ENCODE data around the gene CYP2R1.
A peak's percentile ranks its signal among the peaks of the same experiment; 100 is the strongest.
"Not testable (repeated sequence)": the region's sequence is repeated elsewhere in the genome, so short reads cannot be mapped to it uniquely, and the experiment has no call there.

Gene CYP2R1

DNA sequence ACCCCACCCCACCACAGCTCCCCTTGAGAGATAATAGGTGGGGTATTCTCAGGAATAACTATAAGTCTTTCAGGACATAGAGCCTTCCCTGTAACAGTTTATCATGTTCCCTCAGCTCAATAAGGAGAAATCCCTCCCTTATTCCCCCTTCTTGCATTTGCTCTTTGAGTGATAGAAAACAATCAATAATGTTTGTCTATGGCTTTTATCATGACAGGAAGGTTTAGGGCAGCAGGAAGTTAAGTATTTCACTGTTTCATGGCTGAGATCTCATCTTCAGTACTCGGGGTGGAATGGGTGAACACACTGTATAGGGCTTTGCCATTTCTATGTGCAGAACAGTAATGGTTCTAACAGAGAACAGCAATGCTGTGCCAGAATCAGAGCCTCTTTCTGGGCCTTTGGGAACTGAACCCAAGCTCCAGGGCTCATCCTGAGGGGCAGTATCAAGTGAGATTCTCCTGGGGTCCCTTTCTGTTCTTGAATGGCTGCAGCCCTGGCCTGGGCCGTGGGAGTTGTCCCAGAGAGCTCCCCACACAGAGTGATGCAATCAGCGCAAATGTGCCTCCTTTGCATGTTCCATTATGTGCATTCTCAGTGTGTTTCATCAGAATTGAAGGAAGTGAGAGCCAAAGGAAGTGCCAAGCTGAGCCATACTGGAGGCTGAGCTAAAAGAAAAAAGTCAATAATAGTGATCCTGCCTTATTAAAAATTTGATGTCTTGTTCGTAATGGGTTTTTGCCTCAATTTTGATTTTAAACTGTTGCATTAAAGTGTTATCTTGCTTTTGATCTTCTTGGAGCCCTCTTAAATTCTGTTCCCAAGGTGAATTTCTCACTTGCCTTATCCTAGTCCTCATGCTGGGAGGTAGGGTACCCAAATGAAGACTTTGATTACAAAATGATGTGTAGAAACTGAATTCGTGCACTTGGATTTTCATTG is 2.9 kb upstream of the CYP2R1 start:
- Histone ChIP-seq H3K27ac (ENCODE audit: low read depth, low read length) (no peak overlapping the region), H3K4me1 (ENCODE audit: control insufficient read depth in 5 of 5, insufficient read depth in 5 of 5, low read length in 5 of 5) (peaks cover 2 to 32% (median 21%) of the 10 kb centered on the region in 5 donors), H3K9ac (ENCODE audit: low read length in 5 of 5) (no peak overlapping the region), H3K36me3 (ENCODE audit: control insufficient read depth in 5 of 5, insufficient read depth in 5 of 5, low read length in 5 of 5) (no peaks in the 10 kb centered on the region), H3K27me3 (ENCODE audit: control insufficient read depth in 5 of 5, insufficient read depth in 4 of 5, low read length in 5 of 5) (no peaks in the 10 kb centered on the region), H3K4me3 (ENCODE audit: low read depth in 1 of 5, low read length in 5 of 5) (no peak overlapping the region), H3K9me3 (ENCODE audit: control insufficient read depth in 5 of 5, low read length in 5 of 5) (no peaks in the 10 kb centered on the region)

- Histone ChIP-seq H3K27me3 (ENCODE audit: control insufficient read depth in 5 of 5, insufficient read depth in 4 of 5, low read length in 5 of 5) (no peaks in the 10 kb centered on the region), H3K4me3 (ENCODE audit: low read depth in 1 of 5, low read length in 5 of 5) (peak overlapping the region; percentile 61 to 91 (median 83)), H3K4me1 (ENCODE audit: control insufficient read depth in 5 of 5, insufficient read depth in 5 of 5, low read length in 5 of 5) (peaks cover 2 to 32% (median 21%) of the 10 kb centered on the region in 5 donors), H3K9me3 (ENCODE audit: control insufficient read depth in 5 of 5, low read length in 5 of 5) (no peaks in the 10 kb centered on the region), H3K27ac (ENCODE audit: low read depth, low read length) (peak overlapping the region; percentile 84), H3K9ac (ENCODE audit: low read length in 5 of 5) (peak overlapping the region in 1 of 5 donors; percentile 59), H3K36me3 (ENCODE audit: control insufficient read depth in 5 of 5, insufficient read depth in 5 of 5, low read length in 5 of 5) (no peaks in the 10 kb centered on the region)
These were observed 546 bp upstream of the CYP2R1 start for GRCh38 chr11:14892577-14892976.

DNA sequence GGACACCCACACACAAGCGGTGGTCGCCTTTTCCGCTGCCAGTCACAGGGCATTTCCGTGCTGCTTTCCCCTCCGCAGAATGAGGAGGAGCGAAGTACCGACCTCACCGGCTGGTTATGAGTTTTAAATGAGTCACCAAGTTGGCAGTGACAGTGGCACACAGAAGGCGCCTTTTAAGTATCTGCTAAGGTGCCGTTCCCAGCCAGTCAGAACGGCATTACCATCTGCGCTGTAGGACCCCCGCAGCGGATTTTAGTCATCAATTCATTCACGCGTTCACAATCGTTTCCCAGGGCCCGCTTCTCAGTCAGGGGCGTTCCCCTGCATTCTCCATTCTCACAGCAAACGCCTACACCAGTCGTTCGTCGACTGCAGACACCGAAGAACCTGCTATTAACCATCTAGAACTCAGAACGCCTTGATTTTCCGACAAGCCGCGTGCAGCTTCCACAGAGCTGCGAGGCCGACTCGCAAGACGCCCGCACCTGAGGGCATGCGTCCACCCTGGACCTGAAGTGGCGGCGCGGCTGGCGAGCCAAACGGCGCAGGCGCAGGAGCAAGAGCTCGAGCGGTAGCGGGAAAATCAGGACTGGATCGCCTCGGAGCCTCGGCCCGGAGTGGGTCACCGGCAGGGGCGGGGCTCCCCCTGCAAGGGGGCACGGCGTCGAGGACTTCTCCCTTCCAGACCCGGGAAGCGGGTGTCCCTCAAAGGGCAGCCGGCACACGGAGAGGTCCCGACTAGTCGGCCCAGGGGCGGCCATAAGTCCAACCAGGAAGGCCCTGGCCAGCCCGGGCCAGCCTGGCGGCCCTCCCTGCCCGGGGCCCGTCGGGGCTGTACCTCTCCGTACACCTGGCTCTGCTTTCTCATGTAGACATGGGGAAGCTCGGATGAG is 642 bp downstream of the CYP2R1 start:
- peak overlapping the region; percentile 84 for H3K27ac ChIP-seq (ENCODE audit: low read depth, low read length)
- peak overlapping the region; percentile 65 to 84 (median 68) for H3K9ac ChIP-seq (ENCODE audit: low read length in 5 of 5)
- H3K4me1 ChIP-seq (ENCODE audit: control insufficient read depth in 5 of 5, insufficient read depth in 5 of 5, low read length in 5 of 5): peaks cover 2 to 40% (median 29%) of the 10 kb centered on the region in 5 donors
- H3K9me3 ChIP-seq (ENCODE audit: control insufficient read depth in 5 of 5, low read length in 5 of 5): no peaks in the 10 kb centered on the region
- no peaks in the 10 kb centered on the region for H3K36me3 ChIP-seq (ENCODE audit: control insufficient read depth in 5 of 5, insufficient read depth in 5 of 5, low read length in 5 of 5)
- no peaks in the 10 kb centered on the region for H3K27me3 ChIP-seq (ENCODE audit: control insufficient read depth in 5 of 5, insufficient read depth in 4 of 5, low read length in 5 of 5)
- peak overlapping the region; percentile 75 to 91 (median 84) for H3K4me3 ChIP-seq (ENCODE audit: low read depth in 1 of 5, low read length in 5 of 5)

DNA sequence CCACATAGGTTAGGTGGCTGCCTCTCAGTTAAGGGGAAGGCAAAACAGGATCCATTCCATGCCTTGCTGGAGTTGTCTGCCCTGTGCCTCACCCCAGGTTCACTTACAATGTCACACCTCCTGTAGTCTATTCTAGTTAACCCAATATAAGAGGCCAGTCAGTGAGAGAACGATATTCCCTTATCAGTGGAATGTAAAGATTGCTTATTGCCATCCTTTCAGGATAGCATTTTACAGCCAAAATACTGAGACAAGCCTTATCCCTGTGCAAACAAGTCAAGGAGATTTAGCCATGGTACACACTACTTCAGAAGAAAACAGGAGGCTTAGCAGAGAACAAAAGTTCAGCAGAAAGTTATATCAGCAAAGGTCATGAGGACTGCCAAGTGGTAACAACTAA is 5.5 kb downstream of the CYP2R1 start:
- no peaks in the 10 kb centered on the region for H3K9me3 ChIP-seq (ENCODE audit: control insufficient read depth in 5 of 5, low read length in 5 of 5)
- H3K27ac ChIP-seq (ENCODE audit: low read depth, low read length): no peak overlapping the region
- H3K4me1 ChIP-seq (ENCODE audit: control insufficient read depth in 5 of 5, insufficient read depth in 5 of 5, low read length in 5 of 5): peaks cover 2 to 23% (median 15%) of the 10 kb centered on the region in 5 donors
- no peak overlapping the region for H3K4me3 ChIP-seq (ENCODE audit: low read depth in 1 of 5, low read length in 5 of 5)
- no peaks in the 10 kb centered on the region for H3K27me3 ChIP-seq (ENCODE audit: control insufficient read depth in 5 of 5, insufficient read depth in 4 of 5, low read length in 5 of 5)
- H3K36me3 ChIP-seq (ENCODE audit: control insufficient read depth in 5 of 5, insufficient read depth in 5 of 5, low read length in 5 of 5): peaks cover 0 to 7% (median 1%) of the 10 kb centered on the region in 5 donors
- no peak overlapping the region for H3K9ac ChIP-seq (ENCODE audit: low read length in 5 of 5)

GRCh38 chr11:14884667-14885273 is 7.3 kb downstream of the CYP2R1 start:
- Histone ChIP-seq H3K9me3 (ENCODE audit: control insufficient read depth in 5 of 5, low read length in 5 of 5) (no peaks in the 10 kb centered on the region), H3K36me3 (ENCODE audit: control insufficient read depth in 5 of 5, insufficient read depth in 5 of 5, low read length in 5 of 5) (peaks cover 6 to 15% (median 11%) of the 10 kb centered on the region in 5 donors), H3K4me1 (ENCODE audit: control insufficient read depth in 5 of 5, insufficient read depth in 5 of 5, low read length in 5 of 5) (peaks cover 0 to 15% (median 6%) of the 10 kb centered on the region in 5 donors), H3K9ac (ENCODE audit: low read length in 5 of 5) (no peak overlapping the region), H3K4me3 (ENCODE audit: low read depth in 1 of 5, low read length in 5 of 5) (no peak overlapping the region), H3K27me3 (ENCODE audit: control insufficient read depth in 5 of 5, insufficient read depth in 4 of 5, low read length in 5 of 5) (no peaks in the 10 kb centered on the region), H3K27ac (ENCODE audit: low read depth, low read length) (no peak overlapping the region)

DNA sequence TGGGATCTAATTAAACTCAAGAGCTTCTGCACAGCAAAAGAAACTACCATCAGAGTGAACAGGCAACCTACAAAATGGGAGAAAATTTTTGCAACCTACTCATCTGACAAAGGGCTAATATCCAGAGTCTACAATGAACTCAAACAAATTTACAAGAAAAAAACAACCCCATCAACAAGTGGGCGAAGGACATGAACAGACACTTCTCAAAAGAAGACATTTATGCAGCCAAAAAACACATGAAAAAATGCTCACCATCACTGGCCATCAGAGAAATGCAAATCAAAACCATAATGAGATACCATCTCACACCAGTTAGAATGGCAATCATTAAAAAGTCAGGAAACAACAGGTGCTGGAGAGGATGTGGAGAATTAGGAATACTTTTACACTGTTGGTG is 8.3 kb downstream of the CYP2R1 start:
- not testable (repeated sequence) for H3K9me3 ChIP-seq (ENCODE audit: control insufficient read depth in 5 of 5, low read length in 5 of 5); H3K27ac ChIP-seq (ENCODE audit: low read depth, low read length); H3K9ac ChIP-seq (ENCODE audit: low read length in 5 of 5); H3K27me3 ChIP-seq (ENCODE audit: control insufficient read depth in 5 of 5, insufficient read depth in 4 of 5, low read length in 5 of 5); H3K4me3 ChIP-seq (ENCODE audit: low read depth in 1 of 5, low read length in 5 of 5)
- Histone ChIP-seq H3K4me1 (ENCODE audit: control insufficient read depth in 5 of 5, insufficient read depth in 5 of 5, low read length in 5 of 5) (peaks cover 0 to 15% (median 6%) of the 10 kb centered on the region in 5 donors), H3K36me3 (ENCODE audit: control insufficient read depth in 5 of 5, insufficient read depth in 5 of 5, low read length in 5 of 5) (peaks cover 6 to 21% (median 14%) of the 10 kb centered on the region in 5 donors)

DNA sequence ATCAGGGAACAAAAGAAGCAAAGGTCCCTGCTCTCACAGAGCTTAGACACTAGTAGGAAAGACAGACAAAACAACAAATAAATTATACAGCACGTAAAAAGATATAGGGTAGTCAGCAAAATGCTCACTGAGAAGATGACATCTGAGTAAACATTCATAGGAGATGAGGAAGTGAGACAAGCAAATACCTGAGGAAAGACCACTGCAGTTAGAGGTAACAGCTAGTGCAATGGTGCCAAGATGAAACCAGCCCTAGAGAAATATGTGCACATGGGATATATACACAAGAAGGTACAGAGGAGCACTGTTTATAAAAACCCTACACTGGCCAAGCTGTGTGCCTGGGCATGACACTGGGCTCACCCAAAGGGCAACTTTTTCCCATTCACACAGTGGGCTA is 9.8 kb downstream of the CYP2R1 start:
- Histone ChIP-seq H3K27ac (ENCODE audit: low read depth, low read length) (no peak overlapping the region), H3K9ac (ENCODE audit: low read length in 5 of 5) (no peak overlapping the region), H3K4me3 (ENCODE audit: low read depth in 1 of 5, low read length in 5 of 5) (no peak overlapping the region), H3K9me3 (ENCODE audit: control insufficient read depth in 5 of 5, low read length in 5 of 5) (no peaks in the 10 kb centered on the region), H3K27me3 (ENCODE audit: control insufficient read depth in 5 of 5, insufficient read depth in 4 of 5, low read length in 5 of 5) (no peaks in the 10 kb centered on the region), H3K4me1 (ENCODE audit: control insufficient read depth in 5 of 5, insufficient read depth in 5 of 5, low read length in 5 of 5) (peaks cover 0 to 11% (median 6%) of the 10 kb centered on the region in 5 donors), H3K36me3 (ENCODE audit: control insufficient read depth in 5 of 5, insufficient read depth in 5 of 5, low read length in 5 of 5) (peaks cover 13 to 34% (median 25%) of the 10 kb centered on the region in 5 donors)

GRCh38 chr11:14881576-14882193 is 10.3 kb downstream of the CYP2R1 start:
- Histone ChIP-seq H3K27me3 (ENCODE audit: control insufficient read depth in 5 of 5, insufficient read depth in 4 of 5, low read length in 5 of 5) (no peaks in the 10 kb centered on the region), H3K27ac (ENCODE audit: low read depth, low read length) (no peak overlapping the region), H3K9me3 (ENCODE audit: control insufficient read depth in 5 of 5, low read length in 5 of 5) (no peaks in the 10 kb centered on the region), H3K4me3 (ENCODE audit: low read depth in 1 of 5, low read length in 5 of 5) (no peak overlapping the region), H3K36me3 (ENCODE audit: control insufficient read depth in 5 of 5, insufficient read depth in 5 of 5, low read length in 5 of 5) (peaks cover 13 to 39% (median 28%) of the 10 kb centered on the region in 5 donors), H3K4me1 (ENCODE audit: control insufficient read depth in 5 of 5, insufficient read depth in 5 of 5, low read length in 5 of 5) (peaks cover 0 to 6% (median 6%) of the 10 kb centered on the region in 5 donors), H3K9ac (ENCODE audit: low read length in 5 of 5) (no peak overlapping the region)

DNA sequence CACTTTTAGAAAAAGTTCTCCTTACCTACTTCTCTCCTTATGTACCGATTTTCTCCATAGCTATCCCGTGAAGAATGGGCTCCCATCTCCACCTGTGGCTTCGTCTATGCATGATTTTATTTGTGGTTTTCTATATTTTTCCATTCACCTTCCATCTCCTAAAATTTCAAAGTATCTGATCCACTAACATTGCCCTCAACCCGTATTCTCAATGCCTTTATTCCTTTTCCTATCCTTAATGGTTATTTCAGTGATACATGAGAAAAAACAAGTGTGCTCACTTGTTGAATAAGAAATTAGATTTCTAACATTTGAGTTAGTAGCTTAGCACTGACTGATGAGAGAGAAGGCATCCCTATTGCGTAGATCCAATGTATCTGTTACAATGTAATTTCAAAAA is 16.9 kb downstream of the CYP2R1 start:
- Histone ChIP-seq H3K4me1 (ENCODE audit: control insufficient read depth in 5 of 5, insufficient read depth in 5 of 5, low read length in 5 of 5) (no peaks in the 10 kb centered on the region), H3K36me3 (ENCODE audit: control insufficient read depth in 5 of 5, insufficient read depth in 5 of 5, low read length in 5 of 5) (peaks cover 7 to 68% (median 30%) of the 10 kb centered on the region in 5 donors), H3K27ac (ENCODE audit: low read depth, low read length) (no peak overlapping the region), H3K9ac (ENCODE audit: low read length in 5 of 5) (no peak overlapping the region), H3K9me3 (ENCODE audit: control insufficient read depth in 5 of 5, low read length in 5 of 5) (no peaks in the 10 kb centered on the region), H3K4me3 (ENCODE audit: low read depth in 1 of 5, low read length in 5 of 5) (no peak overlapping the region), H3K27me3 (ENCODE audit: control insufficient read depth in 5 of 5, insufficient read depth in 4 of 5, low read length in 5 of 5) (no peaks in the 10 kb centered on the region)
